Keratinocyte (primary cell): Measurements from ENCODE around the gene DACT3. TPM values are rescaled to one million over a fixed set of nuclear protein-coding genes. Genes with fewer than 3 reads are reported as not detected.
"Not testable (repeated sequence)": the region's sequence is repeated elsewhere in the genome, so short reads cannot be mapped to it uniquely, and the experiment has no call there.

Source experiments
- DNase-seq: peaks from one replicate; pipeline ENCODE4 v3.0.0-alpha.2; 2011; ENCODE audit warnings: low read depth, missing footprints, low spot score
- FAIRE-seq: peaks from 2 replicates; lab custom pipeline; 2011; peaks lifted over from hg19 to GRCh38; lab: Jason Lieb, UNC
- H2AFZ ChIP-seq: 2 replicates; pipeline ENCODE4 v1.6.0; 2012; ENCODE audit warnings: low read length, control low read depth, inconsistent platforms; ENCODE audit not compliant: control insufficient read depth
- H3K27ac ChIP-seq: 2 replicates; pipeline ENCODE4 v1.5.1; 2011; ENCODE audit warnings: low read length; ENCODE audit not compliant: control insufficient read depth, insufficient read depth
- H3K27me3 ChIP-seq: 3 replicates; pipeline ENCODE4 v1.6.0; 2011; ENCODE audit warnings: low read length; ENCODE audit not compliant: control insufficient read depth, insufficient read depth; ENCODE audit errors: extremely low read depth
- H3K36me3 ChIP-seq, 2 experiments: 2 replicates in 1 of 2; 3 replicates in 1 of 2; pipeline ENCODE4 v1.5.1; 2011; ENCODE audit warnings: low read length in 2 of 2, mild to moderate bottlenecking in 1 of 2; ENCODE audit not compliant: control insufficient read depth in 2 of 2, insufficient read depth in 2 of 2; ENCODE audit errors: extremely low read depth in 1 of 2
- H3K4me1 ChIP-seq: 3 replicates; pipeline ENCODE4 v1.5.1; 2011; ENCODE audit warnings: low read length; ENCODE audit not compliant: control insufficient read depth, insufficient read depth; ENCODE audit errors: extremely low read depth
- H3K4me2 ChIP-seq: 3 replicates; pipeline ENCODE4 v1.6.0; 2011; ENCODE audit warnings: low read depth, low read length; ENCODE audit not compliant: control insufficient read depth, insufficient read depth; ENCODE audit errors: extremely low read depth
- H3K4me3 ChIP-seq, 3 experiments: fragments of 200-600 bp in 1 of 3; sonication (generic) in 1 of 3; 2 replicates in 2 of 3; 3 replicates in 1 of 3; pipeline ENCODE4 v1.5.1; 2011 to 2016; ENCODE audit warnings: low read length in 3 of 3, mild to moderate bottlenecking in 3 of 3, control low read depth in 2 of 3, inconsistent platforms in 1 of 3, low read depth in 1 of 3, mixed read lengths in 1 of 3, mixed run types in 1 of 3, moderate library complexity in 1 of 3; ENCODE audit not compliant: control insufficient read depth in 2 of 3, insufficient read depth in 2 of 3; ENCODE audit errors: extremely low read depth in 1 of 3
- H3K79me2 ChIP-seq: 2 replicates; pipeline ENCODE4 v1.6.0; 2012; ENCODE audit warnings: low read length; ENCODE audit not compliant: control insufficient read depth, insufficient read depth
- H3K9ac ChIP-seq: 3 replicates; pipeline ENCODE4 v1.6.0; 2011; ENCODE audit warnings: low read length; ENCODE audit not compliant: control insufficient read depth, insufficient read depth; ENCODE audit errors: extremely low read depth
- H3K9me1 ChIP-seq: 3 replicates; pipeline ENCODE4 v1.6.0; 2011; ENCODE audit warnings: low read length; ENCODE audit not compliant: control insufficient read depth, insufficient read depth; ENCODE audit errors: extremely low read depth
- H3K9me3 ChIP-seq: 2 replicates; pipeline ENCODE4 v1.5.1; 2012; ENCODE audit warnings: low read depth, low read length; ENCODE audit not compliant: control insufficient read depth
- H4K20me1 ChIP-seq: 3 replicates; pipeline ENCODE4 v1.6.0; 2011; ENCODE audit warnings: low read length; ENCODE audit not compliant: control insufficient read depth, insufficient read depth; ENCODE audit errors: extremely low read depth
- CTCF ChIP-seq, 3 experiments: IDR thresholded peaks in 1 of 3; conservative IDR thresholded peaks in 1 of 3; optimal IDR thresholded peaks in 1 of 3; 2 replicates in 2 of 3; 3 replicates in 1 of 3; pipeline versions ENCODE3 to v1.5.1; 2011; ENCODE audit warnings: low read length in 3 of 3, mild to moderate bottlenecking in 3 of 3, moderate library complexity in 2 of 3, control low read depth in 1 of 3, inconsistent platforms in 1 of 3; ENCODE audit not compliant: insufficient read depth in 2 of 3; ENCODE audit errors: extremely low read depth in 1 of 3
- EZH2 ChIP-seq: IDR thresholded peaks from one replicate; pipeline ENCODE4 v1.6.1; 2012; ENCODE audit warnings: inconsistent platforms, mild to moderate bottlenecking, low read length, moderate library complexity
- dilution Hi-C: fragments of 300-500 bp; cut with MboI; formaldehyde crosslinking; loops from one replicate; pipeline ENCODE4 v1.7.0; 2020; ENCODE audit warnings: low sequenced_read_pairs; ENCODE audit not compliant: extremely low pct_ligation_motif_present
- polyA plus RNA-seq, 5 experiments: library from polyadenylated mRNA; depleted of rRNA in 3 of 5; stranded (reverse) in 3 of 5; stranded (forward) in 1 of 5; unstranded in 1 of 5; fragments of >200 nt; gene quantifications; 1 replicate in 1 of 5; 2 replicates in 3 of 5; 3 replicates in 1 of 5; pipeline versions ENCODE4 v1.2.1 to v1.2.3, GENCODE V29; 2011 to 2012; ENCODE audit warnings: missing spikeins in 2 of 5, low read depth in 1 of 5, low replicate concordance in 1 of 5

The DACT3 gene
- polyA plus RNA-seq, 1 donor (not counting 4 experiments of a cell fraction or from before 2014, with no cell fraction given) = 0.04 TPM

GRCh38 chr19:46629546-46630025 lies 31.4 kb downstream of the DACT3 start:
- Histone ChIP-seq H3K9me3 (no peaks in the 10 kb centered on the region), H3K36me3 (no peaks in the 10 kb centered on the region), H3K4me2 (no peak overlapping the region), H3K9me1 (no peaks in the 10 kb centered on the region), H3K9ac (no peak overlapping the region), H3K27ac (no peak overlapping the region), H3K4me1 (peaks cover 21% of the 10 kb centered on the region), H4K20me1 (no peaks in the 10 kb centered on the region), H2AFZ (no peak overlapping the region), H3K79me2 (no peaks in the 10 kb centered on the region), H3K27me3 (peaks cover 12% of the 10 kb centered on the region), H3K4me3 (no peak overlapping the region)
- TF ChIP-seq EZH2 = no peak
- TF ChIP-seq CTCF (optimal IDR thresholded peaks at IDR 0.05 in 1 of 3, IDR thresholded peaks at IDR 0.05 in 1 of 3, conservative IDR thresholded peaks at IDR 0.05 in 1 of 3; ENCODE audit: extremely low read depth in 1 of 3, insufficient read depth in 2 of 3, low read length in 3 of 3) = no peak
- dilution Hi-C loops = no loop called here
- FAIRE-seq (no peak), DNase-seq (no peak)

DNA sequence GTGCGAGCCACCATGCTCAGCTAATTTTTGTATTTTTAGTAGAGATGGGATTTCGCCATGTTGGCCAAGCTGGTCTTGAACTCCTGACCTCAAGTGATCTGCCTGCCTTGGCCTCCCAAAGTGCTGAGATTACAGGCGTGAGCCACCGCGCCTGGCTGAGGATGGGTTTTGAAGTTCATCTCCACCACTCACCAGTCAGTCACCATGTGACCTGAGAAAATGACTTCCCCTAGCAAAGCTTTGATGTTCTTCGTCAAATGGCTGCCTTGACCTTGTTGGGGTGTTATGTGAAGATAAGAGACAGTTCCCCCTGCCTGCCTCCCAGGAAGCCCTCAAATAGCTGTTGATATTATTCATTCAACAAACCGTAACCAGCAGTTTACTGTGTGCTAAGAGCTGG lies 32.0 kb downstream of the DACT3 start:
- H3K9me3 ChIP-seq, dilution Hi-C loops, H3K27ac ChIP-seq, H2AFZ ChIP-seq, H3K4me3 ChIP-seq, H4K20me1 ChIP-seq, H3K79me2 ChIP-seq, H3K27me3 ChIP-seq, H3K36me3 ChIP-seq, DNase-seq, H3K4me2 ChIP-seq, FAIRE-seq, H3K9me1 ChIP-seq, H3K9ac ChIP-seq: not testable (repeated sequence)
- H3K4me1 ChIP-seq = peaks cover 21% of the 10 kb centered on the region

- Histone ChIP-seq H4K20me1 (no peaks in the 10 kb centered on the region), H3K9me3 (no peaks in the 10 kb centered on the region), H3K36me3 (no peaks in the 10 kb centered on the region), H3K9ac (no peak overlapping the region), H3K27me3 (peaks cover 7% of the 10 kb centered on the region), H3K27ac (no peak overlapping the region), H3K79me2 (no peaks in the 10 kb centered on the region), H2AFZ (no peak overlapping the region), H3K4me2 (no peak overlapping the region), H3K4me1 (peaks cover 13% of the 10 kb centered on the region), H3K4me3 (no peak overlapping the region), H3K9me1 (no peaks in the 10 kb centered on the region)
- dilution Hi-C loops = no loop called here
- TF ChIP-seq CTCF (optimal IDR thresholded peaks at IDR 0.05 in 1 of 3, IDR thresholded peaks at IDR 0.05 in 1 of 3, conservative IDR thresholded peaks at IDR 0.05 in 1 of 3; ENCODE audit: extremely low read depth in 1 of 3, insufficient read depth in 2 of 3, low read length in 3 of 3) = no peak
- no peak for TF ChIP-seq EZH2
- FAIRE-seq (no peak), DNase-seq (no peak)
Measured at GRCh38 chr19:46626446-46626845, 34.5 kb downstream of the DACT3 start.
